ENCODE results near the gene ZNF652.
"Not testable (repeated sequence)": the region's sequence is repeated elsewhere in the genome, so short reads cannot be mapped to it uniquely, and the experiment has no call there.

ZNF652 gene

DNA sequence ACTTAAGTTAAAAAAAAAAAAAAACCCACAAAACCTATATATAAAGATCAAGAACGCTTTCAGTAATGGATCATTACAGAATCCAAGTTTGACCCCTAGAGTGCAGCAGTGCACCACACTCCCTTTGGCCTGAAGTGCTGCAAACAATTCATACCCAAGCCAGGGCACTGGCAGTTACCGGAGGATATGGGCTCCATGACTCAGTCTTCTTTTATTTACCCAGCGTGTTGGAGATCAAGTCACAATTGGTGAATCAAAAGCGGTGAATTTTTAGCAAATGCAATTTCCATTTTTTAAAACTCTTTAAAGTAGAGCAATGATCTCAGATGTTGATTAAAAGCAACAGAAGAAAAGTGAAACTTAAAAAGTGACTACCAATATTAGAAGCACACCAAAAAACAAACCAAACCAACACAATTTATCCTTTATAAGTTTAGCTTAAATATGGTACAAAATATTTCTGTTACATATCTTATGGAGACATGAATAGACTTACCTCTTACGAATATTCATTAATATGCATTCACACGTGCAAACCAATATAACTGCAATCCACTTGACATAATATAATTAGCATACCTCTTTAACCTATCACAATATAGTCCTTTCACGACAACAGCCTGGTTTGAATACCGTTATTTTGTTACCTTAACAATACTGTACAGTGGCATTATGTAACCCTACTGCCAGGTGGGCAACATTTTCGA, 46.3 kb downstream of the ZNF652 start:
- peak; percentile 78 for DNase-seq (ENCODE audit: low spot score)

DNA sequence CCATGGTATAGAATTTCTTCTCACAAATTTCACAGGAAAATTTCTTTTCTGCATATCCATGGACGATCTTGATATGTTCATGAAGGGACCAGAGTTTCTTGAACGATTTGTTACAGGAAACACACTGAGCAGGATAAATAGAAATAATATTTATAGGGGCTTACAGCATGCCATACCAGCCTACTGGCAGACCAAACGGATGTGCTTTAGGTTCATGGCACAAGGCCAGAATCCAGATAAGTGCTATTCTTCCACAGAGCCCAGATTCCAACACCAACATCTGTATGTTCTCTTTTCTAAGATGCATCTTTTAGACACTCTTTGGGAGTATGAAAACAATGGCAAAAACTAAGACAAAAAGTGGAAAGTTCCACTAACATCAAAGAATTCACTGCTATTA, 49.3 kb downstream of the ZNF652 start:
- DNase-seq (ENCODE audit: low spot score), result no peak

DNA sequence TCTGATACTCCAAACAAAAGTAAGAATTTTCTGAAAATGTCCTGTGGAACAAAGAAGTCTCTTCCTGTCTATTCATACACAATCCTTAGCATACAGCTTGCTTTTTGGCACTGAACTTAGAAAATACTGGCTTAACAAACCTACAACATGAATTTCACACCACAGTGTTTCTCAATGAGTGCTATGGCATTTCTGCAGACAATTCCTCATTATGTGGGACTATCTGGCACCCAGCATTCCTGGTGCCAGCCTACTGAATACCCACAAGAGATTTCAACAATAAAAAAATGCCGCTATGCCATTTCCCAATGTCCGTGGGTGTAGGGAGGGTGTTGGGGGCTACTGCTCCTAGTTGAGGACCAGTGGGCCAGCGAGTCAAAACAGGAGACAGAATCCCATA, 62.1 kb downstream of the ZNF652 start:
- DNase-seq (ENCODE audit: low spot score), result no peak

DNA sequence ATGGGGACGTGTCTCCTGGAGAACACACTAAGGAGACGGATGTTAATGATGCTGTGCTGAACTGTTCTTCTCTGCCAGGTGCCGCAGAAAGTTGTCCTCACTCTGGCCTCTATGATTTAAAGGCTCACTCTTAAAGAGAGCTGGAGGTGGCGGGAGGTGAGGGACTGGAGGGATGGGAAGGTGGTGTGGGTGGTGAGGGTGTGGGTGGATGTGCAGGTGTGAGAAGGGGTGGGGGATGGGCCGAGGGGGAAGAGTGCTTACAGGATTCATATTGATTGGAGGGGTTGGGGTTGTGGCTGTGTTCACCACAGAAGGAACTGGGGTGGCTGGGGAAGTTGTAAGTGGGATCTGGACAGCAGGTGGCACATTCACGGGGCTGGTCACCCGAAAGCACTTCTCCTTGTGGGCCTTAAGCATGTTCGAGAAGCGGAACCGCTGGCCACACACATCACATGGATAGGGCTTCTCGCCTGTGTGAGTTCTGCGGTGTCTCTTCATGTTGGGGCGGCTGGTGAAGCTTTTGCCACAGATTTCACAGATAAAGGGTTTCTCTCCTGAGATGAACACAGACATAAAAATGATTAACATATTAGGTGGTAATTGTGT, 63.6 kb downstream of the ZNF652 start:
- no peak for DNase-seq (ENCODE audit: low spot score)

- no peak for DNase-seq (ENCODE audit: low spot score)
Observed at GRCh38 chr17:49297141-49297540, 64.9 kb downstream of the ZNF652 start.

- no peak for DNase-seq (ENCODE audit: low spot score)
Observed at GRCh38 chr17:49294122-49294521, 67.9 kb downstream of the ZNF652 start.

- DNase-seq (ENCODE audit: low spot score), result no peak
Observed at GRCh38 chr17:49292901-49293300, 69.1 kb downstream of the ZNF652 start.

DNA sequence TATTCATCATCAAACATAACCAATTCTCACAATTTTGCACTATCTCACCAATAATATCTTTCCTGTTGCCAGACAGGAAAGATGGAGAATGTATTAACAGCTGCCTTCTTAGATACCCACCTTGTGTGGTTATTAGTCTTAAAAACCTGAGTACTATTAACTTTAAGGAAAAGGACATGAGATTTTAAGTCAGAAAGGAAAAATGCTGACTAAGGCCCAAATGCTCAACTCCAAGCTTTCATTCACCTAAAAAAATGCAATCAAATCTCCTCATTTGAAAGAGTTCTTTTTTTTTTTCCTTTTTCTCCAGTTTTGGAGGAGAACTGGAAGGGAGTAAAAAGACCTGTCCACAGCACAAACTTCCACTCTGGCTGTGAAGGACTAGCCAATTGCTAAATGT, 70.1 kb downstream of the ZNF652 start:
- no peak for DNase-seq (ENCODE audit: low spot score)

GRCh38 chr17:49290690-49291359, 71.2 kb downstream of the ZNF652 start:
- peak; percentile 75 for DNase-seq (ENCODE audit: low spot score)

DNA sequence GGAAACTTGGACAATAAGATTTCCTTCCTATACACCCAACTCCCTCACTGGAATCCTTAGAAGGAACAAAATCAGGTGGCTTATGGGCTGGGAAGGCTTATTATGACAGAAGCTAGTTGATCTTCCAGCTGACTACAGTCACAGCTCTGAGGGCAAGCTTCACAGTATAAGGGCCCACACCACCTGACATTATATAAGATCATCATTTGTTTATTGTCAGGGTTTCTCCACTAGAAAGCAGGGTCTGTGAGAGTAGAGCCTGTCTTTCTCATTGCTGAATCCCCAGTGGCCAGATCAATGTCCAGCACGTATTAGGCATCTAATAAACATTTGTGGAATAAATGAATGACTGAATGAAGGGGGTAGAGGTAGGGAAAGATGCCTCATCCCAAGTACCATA, 73.7 kb downstream of the ZNF652 start:
- DNase-seq (ENCODE audit: low spot score), result no peak

GRCh38 chr17:49287481-49287880, 74.6 kb downstream of the ZNF652 start:
- DNase-seq (ENCODE audit: low spot score), result no peak

DNA sequence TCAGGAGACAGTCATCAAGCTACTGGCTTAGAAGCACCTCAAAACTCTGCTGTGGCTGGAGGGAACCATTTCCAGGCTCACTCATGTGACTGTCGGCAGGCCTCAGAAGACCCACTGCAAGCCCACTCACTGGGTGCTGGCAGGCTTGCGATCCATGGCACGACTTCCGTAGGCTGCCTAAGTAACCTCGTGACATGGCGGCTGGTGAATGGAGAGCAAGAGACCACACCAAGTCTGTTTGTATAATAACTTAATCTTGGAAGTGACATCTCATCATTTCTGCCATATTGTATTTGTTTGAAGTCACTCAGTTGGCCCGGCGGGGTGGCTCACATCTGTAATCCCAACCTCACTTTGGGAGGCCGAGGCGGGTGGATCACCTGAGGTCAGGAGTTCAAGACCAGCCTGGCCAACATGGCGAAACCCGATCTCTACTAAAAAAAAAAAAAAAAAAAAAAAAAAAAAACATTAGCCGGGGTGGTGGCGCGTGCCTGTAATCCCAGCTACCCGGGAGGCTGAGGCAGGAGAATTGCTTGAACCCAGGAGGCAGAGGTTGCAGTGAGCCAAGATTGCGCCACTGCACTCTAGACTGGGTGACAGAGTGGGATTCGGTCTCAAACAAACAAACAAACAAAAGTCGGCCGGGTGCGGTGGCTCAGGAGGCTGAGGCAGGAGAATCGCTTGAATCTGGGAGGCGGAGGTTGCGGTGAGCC, 75.6 kb downstream of the ZNF652 start:
- DNase-seq (ENCODE audit: low spot score), result not testable (repeated sequence)

GRCh38 chr17:49285716-49286115, 76.3 kb downstream of the ZNF652 start:
- no peak for DNase-seq (ENCODE audit: low spot score)

- DNase-seq (ENCODE audit: low spot score), result no peak
Observed at GRCh38 chr17:49280918-49281317, 81.1 kb downstream of the ZNF652 start.

DNA sequence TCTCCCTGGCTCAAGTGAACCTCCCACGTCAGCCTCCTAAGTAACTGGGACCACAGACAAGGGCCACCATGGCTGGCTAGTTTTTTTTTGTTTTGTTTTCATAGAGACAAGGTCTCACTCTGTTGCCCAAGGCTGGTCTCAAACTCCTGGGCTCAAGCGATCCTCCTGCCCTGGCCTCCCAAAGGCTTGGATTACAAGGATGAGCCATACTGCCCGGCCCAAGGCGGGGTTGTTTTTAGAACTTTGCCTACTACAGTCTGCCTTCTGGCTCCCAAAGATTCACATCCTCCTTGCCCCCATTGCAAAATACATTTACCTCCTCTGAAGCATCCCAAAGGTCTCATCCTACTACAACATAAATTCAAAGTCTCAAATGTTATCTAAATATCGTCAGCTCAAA, 82.0 kb downstream of the ZNF652 start:
- no peak for DNase-seq (ENCODE audit: low spot score)

GRCh38 chr17:49279263-49280015, 82.6 kb downstream of the ZNF652 start:
- DNase-seq (ENCODE audit: low spot score), result not testable (repeated sequence)

DNA sequence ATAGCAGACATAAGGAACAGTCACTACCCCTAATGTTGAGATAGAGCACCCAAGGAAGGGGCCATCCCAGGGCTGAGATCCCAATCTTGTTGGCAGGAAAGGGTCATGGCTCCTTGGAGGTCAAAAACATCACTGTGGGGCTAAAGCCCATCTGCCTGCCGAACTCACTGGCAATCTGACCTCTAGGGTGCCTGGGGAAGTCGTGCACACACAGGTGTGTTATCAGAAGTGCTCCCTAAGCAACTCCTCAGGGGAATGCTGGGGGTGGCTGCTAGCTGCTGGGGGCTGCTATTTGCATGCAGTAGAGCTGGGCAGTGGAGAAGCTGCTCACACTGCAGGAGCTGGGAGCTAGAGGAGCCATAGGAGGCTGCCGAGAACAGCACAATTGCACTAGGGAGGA, 84.0 kb downstream of the ZNF652 start:
- DNase-seq (ENCODE audit: low spot score), result no peak

GRCh38 chr17:49277638-49278037, 84.4 kb downstream of the ZNF652 start:
- DNase-seq (ENCODE audit: low spot score), result no peak

- not testable (repeated sequence) for DNase-seq (ENCODE audit: low spot score)
Observed at GRCh38 chr17:49275981-49276380, 86.1 kb downstream of the ZNF652 start.

- no peak for DNase-seq (ENCODE audit: low spot score)
Observed at GRCh38 chr17:49269356-49269755, 92.7 kb downstream of the ZNF652 start.

GRCh38 chr17:49267912-49268311, 94.1 kb downstream of the ZNF652 start:
- no peak for DNase-seq (ENCODE audit: low spot score)

DNA sequence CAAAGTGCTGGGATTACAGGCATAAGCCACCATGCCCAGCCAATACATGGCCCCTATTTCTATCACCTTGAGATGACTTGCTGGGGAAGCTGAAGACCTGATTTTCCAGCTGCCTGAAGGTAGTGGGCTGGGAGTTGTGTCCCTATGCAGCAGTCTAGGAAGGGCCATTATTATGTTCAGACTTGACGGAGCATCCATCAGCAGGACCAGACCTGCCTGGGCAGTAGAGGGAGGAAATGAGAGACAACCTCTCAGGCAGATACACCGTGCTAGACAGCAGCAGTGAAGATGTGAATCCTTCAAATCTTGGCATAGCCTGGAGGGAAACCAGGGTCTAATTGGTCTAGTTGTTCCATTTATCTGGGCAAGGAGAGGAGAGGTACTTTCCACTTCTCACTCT, 95.8 kb downstream of the ZNF652 start:
- no peak for DNase-seq (ENCODE audit: low spot score)
